T47D (cell line): ENCODE results near the gene TMTC1.

Source experiments
- DNase-seq, 2 experiments: peaks; one replicate each; pipeline versions ENCODE4 v3.0.0 to v3.0.0-alpha.2; 2011 to 2012; ENCODE audit warnings: low read depth in 1 of 2, low spot score in 1 of 2
- JUND ChIP-seq: IDR thresholded peaks from 2 replicates; pipeline ENCODE4 v1.6.1; 2012; ENCODE audit warnings: low read depth
- in situ Hi-C: cut with HindIII; loops from 2 replicates; pipeline ENCODE4 v1.10.0; 2016; ENCODE audit warnings: low sequenced_read_pairs, low pct_unique_long_range_greater_than_20kb

Gene TMTC1

DNA sequence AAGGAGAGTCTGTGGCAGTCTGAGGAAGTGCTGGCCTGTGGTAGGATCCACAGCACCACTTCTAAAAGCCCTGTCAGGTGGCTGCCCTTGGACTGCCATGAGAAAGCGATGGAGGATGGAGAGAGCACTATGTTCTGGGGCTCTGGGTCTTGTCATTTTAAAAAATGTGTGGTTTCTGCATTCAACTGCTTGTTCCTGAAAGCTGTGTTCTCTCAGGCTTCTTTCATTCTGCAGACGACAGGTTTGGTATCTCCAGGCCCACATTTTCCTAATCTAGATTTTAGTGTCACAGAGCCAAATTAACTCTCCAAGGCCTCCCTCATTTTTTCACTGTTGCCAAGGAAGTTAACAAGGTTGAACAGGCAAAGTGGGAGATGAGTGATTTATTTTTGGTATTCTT lies 296.8 kb downstream of the TMTC1 start:
- no peak for DNase-seq
- no peak for TF ChIP-seq JUND
- in situ Hi-C loops = no loop called here

DNA sequence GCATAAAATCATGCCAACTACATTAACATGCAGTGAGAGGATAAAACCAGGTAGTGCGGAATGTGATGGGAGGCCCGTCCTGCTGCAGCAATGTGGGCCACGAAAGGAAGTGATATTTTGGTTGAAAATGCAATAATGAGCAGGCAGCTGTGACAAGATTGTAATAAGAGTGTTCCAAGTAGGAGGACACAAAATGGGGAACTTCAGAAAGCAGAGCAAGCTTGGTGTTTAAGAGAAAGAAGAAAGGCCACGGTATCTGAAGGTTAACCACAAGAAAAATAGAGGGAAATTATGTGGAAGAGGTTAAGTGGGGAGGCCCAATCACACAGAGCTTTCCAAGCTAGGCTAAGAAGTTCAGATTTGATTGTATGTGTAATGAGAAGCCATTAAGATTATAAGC lies 320.5 kb downstream of the TMTC1 start:
- DNase-seq = no peak
- TF ChIP-seq JUND = no peak
- in situ Hi-C loops = no loop called here

DNA sequence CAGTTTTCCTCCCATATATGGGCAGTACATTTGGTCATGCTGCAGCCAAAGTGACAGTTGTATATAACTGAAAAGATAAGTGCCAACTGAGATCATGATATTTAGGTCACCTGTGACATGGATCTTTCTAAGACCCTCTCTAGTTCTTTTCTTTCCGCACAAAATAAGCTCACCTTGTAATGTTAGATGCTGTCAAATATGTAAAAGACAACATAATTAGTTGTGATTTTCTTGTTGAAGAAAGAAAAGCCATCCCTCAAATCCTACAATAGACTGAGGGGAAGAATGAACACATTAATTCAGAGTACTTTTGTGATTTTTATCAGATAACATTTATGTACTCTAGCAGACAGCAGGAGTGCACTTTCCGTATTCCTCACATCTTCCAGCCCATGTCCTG lies 323.7 kb downstream of the TMTC1 start:
- DNase-seq = no peak
- no peak for TF ChIP-seq JUND
- in situ Hi-C loops = no loop called here

DNA sequence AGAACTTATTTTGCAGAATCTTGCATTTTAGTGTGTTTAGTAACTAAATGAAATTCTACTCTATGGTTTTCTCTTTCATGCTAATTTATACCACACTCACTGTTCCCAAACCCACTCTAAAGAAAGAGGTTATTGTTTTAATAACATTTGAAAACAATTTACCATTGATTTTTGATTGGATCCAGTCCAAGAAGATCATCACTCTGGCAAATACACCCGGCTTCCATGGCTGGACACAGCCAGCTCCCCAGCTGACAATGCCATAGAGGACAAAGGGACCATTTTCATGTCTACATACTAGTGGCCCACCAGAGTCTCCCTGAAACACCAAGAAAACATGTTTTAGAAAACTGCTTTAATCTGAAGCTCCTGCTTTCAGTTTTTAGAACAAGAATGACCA lies 328.7 kb downstream of the TMTC1 start:
- DNase-seq = no peak
- no peak for TF ChIP-seq JUND
- in situ Hi-C loops = no loop called here

DNA sequence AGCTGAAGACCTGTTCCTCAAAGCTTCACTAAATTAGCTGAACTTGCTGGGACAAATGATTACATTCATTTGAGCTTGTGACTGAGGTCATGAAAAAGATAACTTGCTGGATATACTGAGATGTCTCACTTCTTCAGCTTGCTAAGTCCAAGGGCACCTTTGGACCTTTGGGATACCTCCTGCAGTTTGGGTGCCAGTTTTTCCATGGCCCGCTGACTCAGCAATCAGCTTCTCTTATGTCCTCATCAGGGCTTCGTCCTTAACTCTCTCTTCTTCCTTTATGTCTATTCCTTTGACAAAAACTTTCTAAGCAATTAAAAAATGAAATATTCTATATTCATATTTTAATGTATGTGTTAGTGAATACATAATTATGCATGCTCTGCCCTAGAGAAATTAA lies 331.9 kb downstream of the TMTC1 start:
- TF ChIP-seq JUND = no peak
- in situ Hi-C loops = no loop called here
- DNase-seq = no peak
